DOHH2 (cell line): ENCODE results near the gene STRA8.

Experiments
- CTCF ChIP-seq: fragments of 200-600 bp; sonication (generic); IDR thresholded peaks from one replicate; pipeline ENCODE4 v1.5.1; 2014; ENCODE audit warnings: antibody characterized with exemption, mild to moderate bottlenecking, low read depth, low read length; ENCODE audit not compliant: poor library complexity, severe bottlenecking
- EZH2phosphoT487 ChIP-seq: fragments of 200-600 bp; sonication (generic); IDR thresholded peaks from 2 replicates; pipeline ENCODE4 v1.6.1; 2017; ENCODE audit warnings: borderline replicate concordance, mild to moderate bottlenecking, antibody characterized with exemption, low read length, moderate library complexity, mixed read lengths

DNA sequence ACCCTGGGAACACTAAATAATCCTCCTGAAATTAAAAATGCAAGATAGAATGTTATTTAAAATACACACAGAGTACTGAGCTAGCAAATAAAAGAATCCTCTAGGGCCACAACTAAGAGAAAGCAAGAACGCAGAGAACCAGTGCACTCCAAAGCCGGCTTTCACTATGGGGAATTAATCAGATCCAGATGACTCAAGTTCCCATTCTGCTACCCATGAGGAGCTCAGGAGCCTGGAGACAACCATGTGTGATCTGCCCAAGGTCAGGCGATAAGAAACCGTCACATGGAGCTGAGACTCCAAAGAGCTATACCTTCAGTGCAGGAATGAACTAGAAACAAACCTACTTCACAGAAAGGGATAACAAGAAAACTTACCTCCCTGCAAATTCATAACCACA is 43.7 kb upstream of the STRA8 start:
- TF ChIP-seq EZH2phosphoT487 (no peak), CTCF (no peak)
